B cell (primary cell): Measurements from ENCODE around the gene CENPW. TPM values are rescaled to one million over a fixed set of nuclear protein-coding genes. Genes with fewer than 3 reads are reported as not detected.

Source experiments
- ATAC-seq: fragments of 200-7000 bp; cut with Tn5 transposase; one replicate; pipeline ENCODE4 v1.10.0; 2021; ENCODE audit warnings: low read depth, mild to moderate bottlenecking, moderate number of reproducible peaks, moderate library complexity
- CTCF ChIA-PET: fragments of 350-600 bp; sonication (Branson Sonifier 250); formaldehyde crosslinking; loops from one replicate; lab custom pipeline; 2021; ENCODE audit warnings: antibody characterized with exemption, inconsistent platforms; lab: Charles Lee
- POLR2A ChIA-PET: fragments of 350-600 bp; sonication (Branson Sonifier 250); formaldehyde crosslinking; loops from one replicate; lab custom pipeline; 2021; ENCODE audit warnings: antibody characterized with exemption; lab: Charles Lee
- DNase-seq: peaks from one replicate; pipeline ENCODE4 v3.0.0; 2013
- H2AFZ ChIP-seq: 2 replicates; pipeline ENCODE4 v1.6.1; 2012; ENCODE audit warnings: mild to moderate bottlenecking, low read depth, low read length; ENCODE audit not compliant: insufficient read depth, poor library complexity, severe bottlenecking
- H3K27ac ChIP-seq, 2 donors: 1 replicate in 1 of 2; 2 replicates in 1 of 2; pipeline ENCODE4 v1.5.1; 2012 to 2013; ENCODE audit warnings: low read length in 2 of 2, mild to moderate bottlenecking in 2 of 2, moderate library complexity in 1 of 2
- H3K27me3 ChIP-seq, 4 experiments: fragments of 200-600 bp in 1 of 4; sonication (generic) in 1 of 4; replicated peaks in 1 of 4; 1 replicate in 2 of 4; 2 replicates in 2 of 4; pipeline versions ENCODE4 v1.6.1 to v1.7.0; 2013 to 2016; ENCODE audit warnings: low read length in 3 of 4, mild to moderate bottlenecking in 2 of 4, mixed read lengths in 1 of 4, moderate library complexity in 1 of 4; ENCODE audit not compliant: insufficient read depth in 4 of 4, control insufficient read depth in 3 of 4; ENCODE audit errors: control extremely low read depth in 1 of 4
- H3K36me3 ChIP-seq, 2 experiments: replicated peaks in 1 of 2; 1 replicate in 1 of 2; 2 replicates in 1 of 2; pipeline versions ENCODE4 v1.6.1 to v1.7.1; 2013; ENCODE audit warnings: low read length in 1 of 2; ENCODE audit not compliant: insufficient read depth in 2 of 2, control insufficient read depth in 1 of 2; ENCODE audit errors: control extremely low read depth in 1 of 2, extremely low read depth in 1 of 2
- H3K4me1 ChIP-seq, 2 donors: fragments of 200-600 bp in 1 of 2; sonication (generic) in 1 of 2; 1 replicate in 1 of 2; 2 replicates in 1 of 2; pipeline versions ENCODE4 v1.5.1 to v1.6.1; 2013 to 2017; ENCODE audit warnings: low read length in 2 of 2; ENCODE audit not compliant: control insufficient read depth in 2 of 2, insufficient read depth in 2 of 2
- H3K4me2 ChIP-seq: replicated peaks from 2 replicates; pipeline ENCODE3; 2012; ENCODE audit warnings: mild to moderate bottlenecking, low read depth, low read length; ENCODE audit not compliant: poor library complexity, severe bottlenecking
- H3K4me3 ChIP-seq, 5 experiments: fragments of 200-600 bp in 1 of 5; sonication (generic) in 1 of 5; 1 replicate in 3 of 5; 2 replicates in 2 of 5; pipeline versions ENCODE4 v1.5.1 to v1.7.0; 2011 to 2016; ENCODE audit warnings: low read length in 4 of 5, mild to moderate bottlenecking in 4 of 5, low read depth in 2 of 5, control low read depth in 1 of 5, moderate library complexity in 1 of 5; ENCODE audit not compliant: insufficient read depth in 1 of 5; ENCODE audit errors: control extremely low read depth in 1 of 5, extremely low read depth in 1 of 5
- H3K79me2 ChIP-seq: fragments of 200-600 bp; sonication (generic); one replicate; pipeline ENCODE4 v1.6.0; 2016; ENCODE audit warnings: low read length; ENCODE audit not compliant: control insufficient read depth, insufficient read depth
- H3K9ac ChIP-seq: fragments of 200-600 bp; sonication (generic); 2 replicates; pipeline ENCODE4 v1.6.1; 2017; ENCODE audit warnings: mild to moderate bottlenecking, low read length, moderate library complexity
- H3K9me3 ChIP-seq, 3 donors: one replicate each; pipeline versions ENCODE4 v1.6.1 to v1.7.1; 2013; ENCODE audit warnings: low read length in 2 of 3; ENCODE audit not compliant: control insufficient read depth in 2 of 3, insufficient read depth in 1 of 3; ENCODE audit errors: control extremely low read depth in 1 of 3
- H4K20me1 ChIP-seq: 2 replicates; pipeline ENCODE4 v1.6.0; 2012; ENCODE audit warnings: mild to moderate bottlenecking, low read length; ENCODE audit not compliant: insufficient read depth, control insufficient read depth, poor library complexity, severe bottlenecking
- H3K27ac Mint-ChIP-seq: one replicate; pipeline ENCODE4 v1.8.0; 2021; ENCODE audit warnings: mixed read lengths
- H3K27me3 Mint-ChIP-seq: one replicate; pipeline ENCODE4 v1.8.0; 2021; ENCODE audit warnings: mixed read lengths
- H3K4me1 Mint-ChIP-seq: one replicate; pipeline ENCODE4 v1.8.0; 2021; ENCODE audit warnings: mixed read lengths
- H3K4me3 Mint-ChIP-seq: one replicate; pipeline ENCODE4 v1.8.0; 2021; ENCODE audit warnings: mixed read lengths
- H3K9me3 Mint-ChIP-seq: one replicate; pipeline ENCODE4 v1.8.0; 2022; ENCODE audit warnings: mixed read lengths; ENCODE audit not compliant: insufficient read depth
- EZH2 ChIP-seq: IDR thresholded peaks from 2 replicates; pipeline ENCODE4 v1.6.1; 2012; ENCODE audit warnings: borderline replicate concordance, low read depth, mild to moderate bottlenecking, moderate library complexity, low read length; ENCODE audit not compliant: insufficient read depth, poor library complexity, severe bottlenecking
- WGBS: methylation state at CpG from one replicate; pipeline ENCODE4 v1.1.5; 2013; ENCODE audit warnings: missing lambda C conversion rate; ENCODE audit not compliant: insufficient coverage; 5-methylcytosine and 5-hydroxymethylcytosine counted together
- intact Hi-C: fragments of 100-400 bp; cut with micrococcal nuclease; formaldehyde crosslinking; loops from one replicate; pipeline ENCODE4 v1.10.0; 2022
- polyA plus RNA-seq: library from polyadenylated mRNA; depleted of rRNA; stranded (reverse); fragments of >200 nt; gene quantifications from 2 replicates; pipeline ENCODE4 v1.2.3, GENCODE V29; 2012
- total RNA-seq, 2 donors: library from RNA; stranded (reverse); fragments of 120-200 nt in 1 of 2; gene quantifications; 1 replicate in 1 of 2; 2 replicates in 1 of 2; pipeline versions ENCODE4 v1.2.3 to v1.2.4, GENCODE V29; 2013 to 2022
- TF ChIP-seq, protein P1 (sequence below): fragments of 200-600 bp; IDR thresholded peaks from one replicate; pipeline ENCODE4 v1.8.0; 2022; ENCODE audit warnings: antibody characterized with exemption, mild to moderate bottlenecking

The CENPW gene
- total and polyA plus RNA-seq, 2 donors (not counting 1 experiment from before 2014, with no cell fraction given): 0.81 to 1.1 TPM

DNA sequence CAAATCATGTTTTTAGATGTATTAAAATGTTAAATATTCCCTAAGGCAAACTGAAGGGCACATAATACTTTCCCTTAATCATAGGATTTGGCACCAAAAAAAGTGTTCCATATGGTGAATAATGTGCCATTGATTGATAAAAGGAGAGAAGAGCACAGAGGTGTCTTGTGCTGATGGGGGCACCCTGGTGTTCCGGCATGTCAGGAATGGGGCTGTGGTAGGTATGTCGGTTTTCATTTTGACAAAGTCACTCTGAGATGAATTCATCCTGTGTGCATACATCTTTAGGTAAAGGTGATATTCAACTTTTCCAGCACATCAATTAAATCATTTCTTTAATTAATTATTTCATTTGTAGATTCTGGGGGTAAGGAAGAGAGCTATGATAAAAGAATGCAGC lies 36.8 kb downstream of the CENPW start:
- H3K4me1 ChIP-seq: no peaks in the 10 kb centered on the region

DNA sequence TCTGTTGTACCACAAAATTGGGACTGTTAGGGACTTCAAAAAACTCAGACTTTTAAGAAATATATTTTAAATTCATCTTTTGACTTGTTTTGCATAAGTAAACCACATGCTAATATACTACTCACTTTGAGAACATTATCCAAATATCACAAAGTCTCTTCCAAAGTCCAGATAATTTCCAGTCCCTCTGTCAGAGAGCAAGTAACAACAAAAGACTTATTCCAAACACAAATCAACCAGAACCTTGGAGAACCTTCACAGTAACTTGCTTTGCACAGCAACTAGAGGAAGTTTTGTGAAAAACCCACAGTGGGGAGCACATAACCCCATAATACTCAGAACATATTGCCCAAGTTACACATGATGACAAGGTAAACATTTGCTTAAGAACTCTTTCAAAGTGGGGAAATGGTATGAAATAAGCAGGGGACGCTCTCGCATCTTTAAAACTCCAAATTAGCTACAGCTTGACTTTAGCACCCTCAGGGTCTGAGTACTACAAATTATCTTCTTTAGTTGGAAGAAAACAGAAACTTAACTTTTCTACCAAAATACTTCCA lies 37.8 kb downstream of the CENPW start:
- no peaks in the 10 kb centered on the region for H4K20me1 ChIP-seq
- no peaks in the 10 kb centered on the region for H3K79me2 ChIP-seq
- ATAC-seq (no peak), DNase-seq (no peak)
- POLR2A ChIA-PET: no interaction called here
- no peak for TF ChIP-seq EZH2
- TF ChIP-seq, protein P1, sequence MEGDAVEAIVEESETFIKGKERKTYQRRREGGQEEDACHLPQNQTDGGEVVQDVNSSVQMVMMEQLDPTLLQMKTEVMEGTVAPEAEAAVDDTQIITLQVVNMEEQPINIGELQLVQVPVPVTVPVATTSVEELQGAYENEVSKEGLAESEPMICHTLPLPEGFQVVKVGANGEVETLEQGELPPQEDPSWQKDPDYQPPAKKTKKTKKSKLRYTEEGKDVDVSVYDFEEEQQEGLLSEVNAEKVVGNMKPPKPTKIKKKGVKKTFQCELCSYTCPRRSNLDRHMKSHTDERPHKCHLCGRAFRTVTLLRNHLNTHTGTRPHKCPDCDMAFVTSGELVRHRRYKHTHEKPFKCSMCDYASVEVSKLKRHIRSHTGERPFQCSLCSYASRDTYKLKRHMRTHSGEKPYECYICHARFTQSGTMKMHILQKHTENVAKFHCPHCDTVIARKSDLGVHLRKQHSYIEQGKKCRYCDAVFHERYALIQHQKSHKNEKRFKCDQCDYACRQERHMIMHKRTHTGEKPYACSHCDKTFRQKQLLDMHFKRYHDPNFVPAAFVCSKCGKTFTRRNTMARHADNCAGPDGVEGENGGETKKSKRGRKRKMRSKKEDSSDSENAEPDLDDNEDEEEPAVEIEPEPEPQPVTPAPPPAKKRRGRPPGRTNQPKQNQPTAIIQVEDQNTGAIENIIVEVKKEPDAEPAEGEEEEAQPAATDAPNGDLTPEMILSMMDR: no peak
- Mint-ChIP-seq H3K27ac (no peak overlapping the region), H3K27me3 (no peaks in the 10 kb centered on the region), H3K4me1 (no peaks in the 10 kb centered on the region), H3K9me3 (no peaks in the 10 kb centered on the region), H3K4me3 (no peak overlapping the region)
- H3K9me3 ChIP-seq: peaks cover 0 to 8% (median 0%) of the 10 kb centered on the region in 3 donors
- no peak overlapping the region for H3K4me3 ChIP-seq
- no peak overlapping the region for H2AFZ ChIP-seq
- H3K4me1 ChIP-seq: no peaks in the 10 kb centered on the region
- H3K36me3 ChIP-seq: no peaks in the 10 kb centered on the region
- H3K4me2 ChIP-seq: no peak overlapping the region
- intact Hi-C loops: no loop called here
- no peak overlapping the region for H3K27ac ChIP-seq
- H3K27me3 ChIP-seq: no peaks in the 10 kb centered on the region
- no peak overlapping the region for H3K9ac ChIP-seq
- WGBS: no CpG with 5 or more reads among the region's 2 CpGs
- CTCF ChIA-PET: no interaction called here

More for the DNA sequence above, 36.8 kb downstream of the CENPW start:
- ATAC-seq (no peak), DNase-seq (no peak)
- intact Hi-C loops: no loop called here
- POLR2A ChIA-PET: no interaction called here
- Histone ChIP-seq H3K9me3 (peaks cover 0 to 4% (median 0%) of the 10 kb centered on the region in 3 donors), H3K36me3 (no peaks in the 10 kb centered on the region), H3K4me2 (no peak overlapping the region), H3K4me3 (no peak overlapping the region), H2AFZ (no peak overlapping the region), H3K79me2 (no peaks in the 10 kb centered on the region), H3K27me3 (no peaks in the 10 kb centered on the region), H4K20me1 (no peaks in the 10 kb centered on the region), H3K27ac (no peak overlapping the region), H3K9ac (no peak overlapping the region)
- no peaks in the 10 kb centered on the region for H3K9me3 Mint-ChIP-seq
- no CpG with 5 or more reads among the region's 2 CpGs for WGBS
- no peak overlapping the region for H3K4me3 Mint-ChIP-seq
- no peak overlapping the region for H3K27ac Mint-ChIP-seq
- TF ChIP-seq, protein P1: no peak
- TF ChIP-seq EZH2: no peak
- no peaks in the 10 kb centered on the region for H3K27me3 Mint-ChIP-seq
- CTCF ChIA-PET: no interaction called here
- no peaks in the 10 kb centered on the region for H3K4me1 Mint-ChIP-seq
